ENCODE results near the gene GPANK1. TPM values are rescaled to one million over a fixed set of nuclear protein-coding genes. Genes with fewer than 3 reads are reported as not detected.
A peak's percentile ranks its signal among the peaks of the same experiment; 100 is the strongest.

GPANK1 gene
- total and polyA plus RNA-seq, 2 of the 13 experiments (the other 11 are each of a cell fraction or from before 2014, with no cell fraction given), result 15.4 to 22.8 TPM

- TF ChIP-seq ZUFSP (CRISPR knock-in tag; IDR thresholded peaks at IDR 0.05; ENCODE audit: borderline replicate concordance) (no peak), NFIB (CRISPR knock-in tag; IDR thresholded peaks at IDR 0.05; ENCODE audit: borderline replicate concordance) (0 out of 2 replicates have a peak, but pooled peaks have one; percentile 87), MYNN (CRISPR knock-in tag; IDR thresholded peaks at IDR 0.05; ENCODE audit: low read depth) (no peak), ZNF605 (CRISPR knock-in tag; IDR thresholded peaks at IDR 0.05) (0 out of 2 replicates have a peak, but pooled peaks have one; percentile 13), RXRA (CRISPR knock-in tag; IDR thresholded peaks at IDR 0.05) (peak; percentile 17; the same call in 1 of the 2 replicates), HMGXB4 (CRISPR knock-in tag; IDR thresholded peaks at IDR 0.05; ENCODE audit: borderline replicate concordance in 1 of 2, low read depth in 1 of 2) (no peak), NONO (IDR thresholded peaks at IDR 0.05) (no peak), NONO (CRISPR knock-in tag; conservative IDR thresholded peaks at IDR 0.05) (0 out of 2 replicates have a peak, but pooled peaks have one; percentile 5), ZNF790 (CRISPR knock-in tag; IDR thresholded peaks at IDR 0.05; ENCODE audit: borderline replicate concordance) (peak; percentile 49; the same call in 1 of the 2 replicates)
Measured at GRCh38 chr6:31643818-31644454, 20.9 kb downstream of the GPANK1 start (continued).

All from HepG2 (cell line).